Astrocyte (in vitro differentiated cells and primary cell): ENCODE data around the gene PSMG3. TPM values are rescaled to one million over a fixed set of nuclear protein-coding genes. Genes with fewer than 3 reads are reported as not detected.

Experiments used
- DNase-seq: peaks from one replicate; pipeline ENCODE4 v3.0.0-alpha.2; 2010; ENCODE audit warnings: low read depth
- FAIRE-seq: peaks from 2 replicates; lab custom pipeline; 2011; peaks lifted over from hg19 to GRCh38; lab: Jason Lieb, UNC
- H2AFZ ChIP-seq: 2 replicates; pipeline ENCODE4 v1.6.0; 2012; ENCODE audit warnings: low read depth, low read length, inconsistent platforms
- H3K27ac ChIP-seq: 2 replicates; pipeline ENCODE4 v1.5.1; 2011; ENCODE audit warnings: low read depth, low read length, inconsistent platforms
- H3K27me3 ChIP-seq: 2 replicates; pipeline ENCODE4 v1.6.0; 2011; ENCODE audit warnings: low read length, inconsistent platforms; ENCODE audit not compliant: insufficient read depth
- H3K36me3 ChIP-seq: 2 replicates; pipeline ENCODE4 v1.5.1; 2011; ENCODE audit warnings: low read length, inconsistent platforms; ENCODE audit not compliant: insufficient read depth
- H3K4me1 ChIP-seq: 2 replicates; pipeline ENCODE4 v1.5.1; 2011; ENCODE audit warnings: low read length, inconsistent platforms; ENCODE audit not compliant: insufficient read depth
- H3K4me2 ChIP-seq: 2 replicates; pipeline ENCODE4 v1.6.0; 2012; ENCODE audit warnings: low read length, inconsistent platforms
- H3K4me3 ChIP-seq: 2 replicates; pipeline ENCODE4 v1.5.1; 2011; ENCODE audit warnings: low read depth, mild to moderate bottlenecking, low read length, inconsistent platforms; ENCODE audit not compliant: insufficient read depth
- H3K79me2 ChIP-seq: 2 replicates; pipeline ENCODE4 v1.6.0; 2012; ENCODE audit warnings: mild to moderate bottlenecking, low read length, inconsistent platforms; ENCODE audit not compliant: insufficient read depth
- H3K9ac ChIP-seq: 2 replicates; pipeline ENCODE4 v1.6.0; 2012; ENCODE audit warnings: mild to moderate bottlenecking, low read length, inconsistent platforms
- H3K9me3 ChIP-seq: 2 replicates; pipeline ENCODE4 v1.5.1; 2012; ENCODE audit warnings: low read depth, mild to moderate bottlenecking, low read length, inconsistent platforms; ENCODE audit not compliant: insufficient read depth
- H4K20me1 ChIP-seq: 2 replicates; pipeline ENCODE4 v1.6.0; 2012; ENCODE audit warnings: low read length, inconsistent platforms; ENCODE audit not compliant: insufficient read depth
- H3K27ac Mint-ChIP-seq: one replicate; pipeline ENCODE4 v1.8.0; 2021; ENCODE audit warnings: mild to moderate bottlenecking, mixed read lengths; ENCODE audit not compliant: unreplicated experiment
- H3K27me3 Mint-ChIP-seq: one replicate; pipeline ENCODE4 v1.8.0; 2021; ENCODE audit warnings: low read depth, mixed read lengths; ENCODE audit not compliant: unreplicated experiment
- H3K36me3 Mint-ChIP-seq: one replicate; pipeline ENCODE4 v1.8.0; 2021; ENCODE audit warnings: low read depth, mixed read lengths; ENCODE audit not compliant: unreplicated experiment
- H3K4me1 Mint-ChIP-seq: one replicate; pipeline ENCODE4 v1.8.0; 2021; ENCODE audit warnings: low read depth, mixed read lengths; ENCODE audit not compliant: unreplicated experiment
- H3K4me3 Mint-ChIP-seq: one replicate; pipeline ENCODE4 v1.8.0; 2021; ENCODE audit warnings: mild to moderate bottlenecking, moderate library complexity, mixed read lengths; ENCODE audit not compliant: unreplicated experiment
- H3K9me3 Mint-ChIP-seq: one replicate; pipeline ENCODE4 v1.8.0; 2021; ENCODE audit warnings: mild to moderate bottlenecking, mixed read lengths; ENCODE audit not compliant: unreplicated experiment
- CTCF ChIP-seq: IDR thresholded peaks from 2 replicates; pipeline ENCODE4 v1.5.1; 2011; ENCODE audit warnings: low read depth, mild to moderate bottlenecking, inconsistent platforms, low read length, moderate library complexity; ENCODE audit not compliant: insufficient read depth
- EZH2 ChIP-seq: IDR thresholded peaks from 2 replicates; pipeline ENCODE4 v1.6.1; 2012; ENCODE audit warnings: mild to moderate bottlenecking, low read length, inconsistent platforms; ENCODE audit not compliant: insufficient read depth
- total RNA-seq: library from RNA; stranded (reverse); gene quantifications from 2 replicates; pipeline ENCODE4 v1.2.1, GENCODE V29; 2021

PSMG3 gene
- total RNA-seq, 1 donor from 2014 or later, result 30.3 TPM

GRCh38 chr7:1593904-1594421, 24.1 kb upstream of the PSMG3 start:
- H3K4me1 Mint-ChIP-seq, result no peaks in the 10 kb centered on the region
- no peak for TF ChIP-seq EZH2
- no peak for TF ChIP-seq CTCF
- Histone ChIP-seq H4K20me1 (no peaks in the 10 kb centered on the region), H3K4me1 (no peaks in the 10 kb centered on the region), H3K4me3 (no peak overlapping the region), H3K9ac (no peak overlapping the region), H3K4me2 (no peak overlapping the region), H3K27ac (no peak overlapping the region), H3K79me2 (no peaks in the 10 kb centered on the region), H3K27me3 (peaks cover 17% of the 10 kb centered on the region), H3K36me3 (no peaks in the 10 kb centered on the region), H2AFZ (no peak overlapping the region), H3K9me3 (peaks cover 7% of the 10 kb centered on the region)
- peaks cover 4% of the 10 kb centered on the region for H3K9me3 Mint-ChIP-seq
- DNase-seq (no peak), FAIRE-seq (no peak)
- H3K4me3 Mint-ChIP-seq, result no peak overlapping the region
- peaks cover 66% of the 10 kb centered on the region for H3K27me3 Mint-ChIP-seq
- no peak overlapping the region for H3K27ac Mint-ChIP-seq
- peaks cover 2% of the 10 kb centered on the region for H3K36me3 Mint-ChIP-seq

DNA sequence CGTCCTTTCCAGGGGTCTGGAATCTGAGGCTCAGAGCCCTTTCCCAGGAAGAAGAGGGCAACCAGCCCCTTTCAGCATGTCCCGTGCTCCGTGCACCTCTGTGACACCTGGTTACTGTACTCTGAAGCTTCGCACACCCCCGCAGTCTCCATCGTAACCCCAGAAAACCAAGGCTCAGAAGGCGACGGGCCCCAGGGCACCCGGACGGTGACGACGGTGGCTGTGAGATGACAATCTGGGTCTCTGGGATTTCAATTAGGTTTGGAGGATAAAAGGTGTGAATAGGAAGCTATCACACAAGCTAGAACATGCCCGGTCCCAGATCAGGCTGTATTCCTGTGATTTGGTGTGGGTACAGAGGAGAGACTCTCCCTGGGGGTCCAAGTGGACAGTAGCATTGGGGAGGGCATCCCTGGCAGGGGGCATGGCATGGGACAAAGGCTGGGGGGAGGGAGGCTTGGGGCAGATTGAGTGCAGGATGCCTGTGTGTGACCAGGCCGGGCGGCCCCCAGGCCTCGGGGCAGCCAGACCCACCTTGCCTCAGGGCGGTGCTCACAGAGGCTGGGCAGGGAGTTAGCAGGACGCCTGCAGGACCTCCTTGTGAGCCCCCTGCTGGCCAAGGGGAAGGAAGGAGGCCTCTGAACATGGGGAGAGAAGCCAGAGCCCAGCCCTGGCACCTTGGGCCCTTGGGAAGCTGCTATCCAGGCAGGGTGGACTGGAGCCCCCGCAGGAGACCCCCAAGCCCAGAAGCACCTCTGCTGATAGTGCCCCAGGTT, 23.4 kb upstream of the PSMG3 start:
- Histone ChIP-seq H4K20me1 (no peaks in the 10 kb centered on the region), H3K9ac (no peak overlapping the region), H3K79me2 (no peaks in the 10 kb centered on the region), H3K9me3 (peaks cover 12% of the 10 kb centered on the region), H3K36me3 (no peaks in the 10 kb centered on the region), H3K4me2 (no peak overlapping the region), H2AFZ (no peak overlapping the region), H3K27ac (no peak overlapping the region), H3K4me1 (no peaks in the 10 kb centered on the region), H3K27me3 (peaks cover 17% of the 10 kb centered on the region), H3K4me3 (no peak overlapping the region)
- Mint-ChIP-seq H3K4me3 (no peak overlapping the region), H3K9me3 (peaks cover 4% of the 10 kb centered on the region), H3K36me3 (peaks cover 7% of the 10 kb centered on the region), H3K27me3 (peaks cover 64% of the 10 kb centered on the region), H3K27ac (no peak overlapping the region), H3K4me1 (no peaks in the 10 kb centered on the region)
- DNase-seq, result no peak
- FAIRE-seq, result no peak
- peak; percentile 8 for TF ChIP-seq CTCF
- TF ChIP-seq EZH2, result no peak
